HCT116 (cell line): ENCODE data around the gene ANKRD44. TPM values are rescaled to one million over a fixed set of nuclear protein-coding genes. Genes with fewer than 3 reads are reported as not detected.

ENCODE experiments used
- ATAC-seq: fragments of 200-7000 bp; cut with Tn5 transposase; 2 replicates; pipeline ENCODE4 v1.9.1; 2020; ENCODE audit warnings: mild to moderate bottlenecking, moderate library complexity
- BruUV-seq: library from RNA; stranded (reverse); fragments of 400-500 nt; replicated peaks from 2 replicates; lab custom pipeline; 2021; lab: Mats Ljungman, UMichigan
- CTCF ChIA-PET: fragments of 300-600 bp; sonication (Branson Sonifier 250); formaldehyde crosslinking; loops from one replicate; lab custom pipeline; 2021; ENCODE audit warnings: antibody characterized with exemption; lab: Charles Lee
- POLR2A ChIA-PET: fragments of 300-600, 350-600 bp; sonication (Branson Sonifier 250); formaldehyde crosslinking; loops from one replicate; lab custom pipeline; 2021; ENCODE audit warnings: antibody characterized with exemption; lab: Charles Lee
- RAD21 ChIA-PET, 2 experiments: fragments of 300-600 bp; sonication (Branson Sonifier 250); formaldehyde crosslinking; loops; one replicate each; lab custom pipeline; 2023; ENCODE audit warnings: low total read pairs in 2 of 2; ENCODE audit not compliant: uncharacterized antibody in 2 of 2, unreplicated experiment in 2 of 2, low non-redundant PET in 1 of 2; lab: Charles Lee
- DNase-seq: peaks from one replicate; pipeline ENCODE4 v3.0.0-alpha.2; 2010; ENCODE audit warnings: low read depth, low spot score
- H2AFZ ChIP-seq: fragments of 200-600 bp; shearing (Covaris generic), sonication (generic); 2 replicates; pipeline ENCODE4 v1.6.1; 2017; ENCODE audit warnings: low read depth, mixed run types, mixed read lengths, antibody characterized with exemption, low read length; ENCODE audit not compliant: poor library complexity, severe bottlenecking
- H3K27ac ChIP-seq: 2 replicates; pipeline ENCODE4 v1.5.1; 2012; ENCODE audit warnings: low read depth, low read length
- H3K27me3 ChIP-seq: fragments of 200-600 bp; sonication (generic); 2 replicates; pipeline ENCODE4 v1.6.1; 2016; ENCODE audit warnings: mixed run types, low read length, mixed read lengths; ENCODE audit not compliant: insufficient read depth
- H3K36me3 ChIP-seq, 2 experiments: fragments of 200-500 bp in 1 of 2; fragments of 200-600 bp in 1 of 2; sonication (Bioruptor generic) in 1 of 2; sonication (generic) in 1 of 2; 2 replicates each; pipeline versions ENCODE4 v1.5.1 to v1.6.1; 2014 to 2016; ENCODE audit warnings: low read length in 2 of 2, inconsistent platforms in 1 of 2, mixed read lengths in 1 of 2, mixed run types in 1 of 2; ENCODE audit not compliant: insufficient read depth in 2 of 2, control insufficient read depth in 1 of 2
- H3K4me1 ChIP-seq, 2 experiments: fragments of 200-600 bp in 1 of 2; sonication (generic) in 1 of 2; 2 replicates each; pipeline versions ENCODE4 v1.5.1 to v1.6.1; 2012 to 2017; ENCODE audit warnings: low read length in 2 of 2, inconsistent platforms in 1 of 2, mild to moderate bottlenecking in 1 of 2, mixed read lengths in 1 of 2, mixed run types in 1 of 2, moderate library complexity in 1 of 2; ENCODE audit not compliant: insufficient read depth in 2 of 2, control insufficient read depth in 1 of 2
- H3K4me2 ChIP-seq: fragments of 200-600 bp; sonication (generic); 2 replicates; pipeline ENCODE4 v1.6.1; 2017; ENCODE audit warnings: mixed run types, low read length, mixed read lengths
- H3K4me3 ChIP-seq, 2 experiments: fragments of 200-600 bp in 1 of 2; sonication (generic) in 1 of 2; replicated peaks in 1 of 2; 2 replicates each; pipeline ENCODE4 v1.5.1; 2011 to 2016; ENCODE audit warnings: low read length in 2 of 2, control low read depth in 1 of 2, low read depth in 1 of 2, mild to moderate bottlenecking in 1 of 2, mixed read lengths in 1 of 2, mixed run types in 1 of 2
- H3K79me2 ChIP-seq: fragments of 200-600 bp; sonication (generic); 2 replicates; pipeline ENCODE4 v1.6.1; 2017; ENCODE audit warnings: mild to moderate bottlenecking, mixed run types, low read length, moderate library complexity, mixed read lengths; ENCODE audit not compliant: insufficient read depth
- H3K9ac ChIP-seq: fragments of 200-600 bp; sonication (generic); 2 replicates; pipeline ENCODE4 v1.6.1; 2016; ENCODE audit warnings: low read length, mixed read lengths
- H3K9me2 ChIP-seq: fragments of 200-600 bp; sonication (generic), shearing (Covaris generic); 2 replicates; pipeline ENCODE4 v1.6.1; 2017; ENCODE audit warnings: mixed run types, mild to moderate bottlenecking, moderate library complexity; ENCODE audit not compliant: insufficient read depth
- H3K9me3 ChIP-seq, 2 experiments: fragments of 200-500 bp in 1 of 2; fragments of 200-600 bp in 1 of 2; sonication (Bioruptor generic) in 1 of 2; sonication (generic) in 1 of 2; 2 replicates each; pipeline ENCODE4 v1.6.1; 2014 to 2017; ENCODE audit warnings: low read length in 2 of 2, mixed read lengths in 2 of 2, inconsistent platforms in 1 of 2, low read depth in 1 of 2, mild to moderate bottlenecking in 1 of 2, mixed run types in 1 of 2, moderate library complexity in 1 of 2; ENCODE audit not compliant: control insufficient read depth in 1 of 2, insufficient read depth in 1 of 2
- H4K20me1 ChIP-seq: fragments of 200-600 bp; sonication (generic), shearing (Covaris generic); 2 replicates; pipeline ENCODE4 v1.6.1; 2017; ENCODE audit warnings: mixed run types, mild to moderate bottlenecking, moderate library complexity; ENCODE audit not compliant: insufficient read depth
- CBX3 ChIP-seq: IDR thresholded peaks from 2 replicates; pipeline ENCODE4 v1.6.1; 2012; ENCODE audit warnings: low read depth
- EGR1 ChIP-seq: IDR thresholded peaks from 2 replicates; pipeline ENCODE4 v1.6.1; 2012; ENCODE audit warnings: low read depth
- EZH2 ChIP-seq: fragments of 200-600 bp; sonication (generic); IDR thresholded peaks from 2 replicates; pipeline ENCODE4 v1.6.1; 2017; ENCODE audit warnings: antibody characterized with exemption, mixed run types
- FOSL1 ChIP-seq: IDR thresholded peaks from 2 replicates; pipeline ENCODE4 v1.6.1; 2012; ENCODE audit warnings: low read depth
- JUND ChIP-seq: IDR thresholded peaks from 2 replicates; pipeline ENCODE4 v1.6.1; 2012
- POLR2A ChIP-seq: IDR thresholded peaks from 2 replicates; pipeline ENCODE4 v1.7.0; 2011; ENCODE audit warnings: borderline replicate concordance; ENCODE audit not compliant: insufficient read depth, insufficient read length; ENCODE audit errors: extremely low read depth
- POLR2AphosphoS5 ChIP-seq: IDR thresholded peaks from 2 replicates; pipeline ENCODE4 v1.6.1; 2011; ENCODE audit warnings: mild to moderate bottlenecking, low read depth, low read length, moderate library complexity
- RAD21 ChIP-seq: IDR thresholded peaks from 2 replicates; pipeline ENCODE4 v1.6.1; 2012; ENCODE audit warnings: low read depth, mild to moderate bottlenecking
- REST ChIP-seq: IDR thresholded peaks from 2 replicates; pipeline ENCODE4 v1.6.1; 2012; ENCODE audit warnings: low read depth
- SIN3A ChIP-seq: IDR thresholded peaks from 2 replicates; pipeline ENCODE4 v1.6.1; 2012; ENCODE audit warnings: low read depth
- SP1 ChIP-seq: IDR thresholded peaks from 2 replicates; pipeline ENCODE4 v1.6.1; 2012; ENCODE audit warnings: low read depth
- TCF7L2 ChIP-seq: IDR thresholded peaks from 2 replicates; pipeline ENCODE4 v1.7.0; 2011; ENCODE audit warnings: borderline replicate concordance, inconsistent platforms; ENCODE audit not compliant: insufficient read depth, insufficient read length; ENCODE audit errors: extremely low read depth
- YY1 ChIP-seq: IDR thresholded peaks from 2 replicates; pipeline ENCODE4 v1.6.1; 2011; ENCODE audit warnings: low read length, low read depth, moderate library complexity, mild to moderate bottlenecking; ENCODE audit not compliant: insufficient replicate concordance; ENCODE audit errors: extremely low read depth
- ZFX ChIP-seq: fragments of 450-650 bp; IDR thresholded peaks from 2 replicates; pipeline ENCODE4 v1.6.1; 2017
- ZNF274 ChIP-seq: fragments of 200-500 bp; sonication (Bioruptor generic); IDR thresholded peaks from 2 replicates; pipeline ENCODE4 v1.6.1; 2014; ENCODE audit warnings: mild to moderate bottlenecking, low read depth, low read length, inconsistent platforms
- intact Hi-C: fragments of 100-400 bp; cut with micrococcal nuclease; formaldehyde crosslinking; loops from 2 replicates; pipeline ENCODE4 v1.10.0; 2022
- total RNA-seq: library from RNA; stranded (reverse); gene quantifications from one replicate; pipeline ENCODE4 v1.2.1, GENCODE V29; 2021; ENCODE audit not compliant: unreplicated experiment
- TF ChIP-seq, protein P1 (sequence below): IDR thresholded peaks from 2 replicates; pipeline ENCODE4 v1.6.1; 2012
- TF ChIP-seq, protein P2 (sequence below): IDR thresholded peaks from 2 replicates; pipeline ENCODE4 v1.6.1; 2012

Gene ANKRD44
- total RNA-seq, 1 experiment from 2014 or later, result 2.7 TPM

DNA sequence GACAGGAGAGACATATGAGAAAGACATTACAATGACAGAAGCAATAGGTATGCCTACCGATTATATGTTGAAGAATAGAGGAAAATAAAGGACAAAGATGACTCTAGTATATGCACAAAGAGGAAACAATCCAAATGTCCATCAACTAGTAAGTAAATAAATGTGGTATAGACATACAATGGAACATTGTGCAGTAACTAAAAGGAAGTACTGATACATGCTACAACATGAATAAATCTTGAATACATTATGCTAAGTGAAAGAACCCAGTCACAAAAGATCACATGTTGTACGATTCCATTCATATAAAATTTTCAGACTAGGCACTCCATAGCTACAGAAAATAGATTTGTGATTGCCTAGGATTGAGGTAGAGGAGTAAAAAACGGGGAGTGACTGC is 355.5 kb downstream of the ANKRD44 start:
- no TSS peak for BruUV-seq
- TF ChIP-seq SP1, result no peak
- TF ChIP-seq, protein P1, sequence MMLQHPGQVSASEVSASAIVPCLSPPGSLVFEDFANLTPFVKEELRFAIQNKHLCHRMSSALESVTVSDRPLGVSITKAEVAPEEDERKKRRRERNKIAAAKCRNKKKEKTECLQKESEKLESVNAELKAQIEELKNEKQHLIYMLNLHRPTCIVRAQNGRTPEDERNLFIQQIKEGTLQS, result no peak
- TF ChIP-seq EGR1, result no peak
- TF ChIP-seq EZH2, result no peak
- no peak for TF ChIP-seq YY1
- TF ChIP-seq SIN3A, result no peak
- no peak for TF ChIP-seq POLR2AphosphoS5
- no peak for TF ChIP-seq RAD21
- TF ChIP-seq CBX3, result no peak
- TF ChIP-seq ZFX, result no peak
- TF ChIP-seq POLR2A, result no peak
- no peak for TF ChIP-seq FOSL1
- no peak for TF ChIP-seq JUND
- TF ChIP-seq TCF7L2, result no peak
- no peak for TF ChIP-seq ZNF274
- TF ChIP-seq, protein P2, sequence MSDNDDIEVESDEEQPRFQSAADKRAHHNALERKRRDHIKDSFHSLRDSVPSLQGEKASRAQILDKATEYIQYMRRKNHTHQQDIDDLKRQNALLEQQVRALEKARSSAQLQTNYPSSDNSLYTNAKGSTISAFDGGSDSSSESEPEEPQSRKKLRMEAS, result no peak
- no peak for TF ChIP-seq REST
- Histone ChIP-seq H3K4me3 (no peak overlapping the region), H3K9me3 (no peaks in the 10 kb centered on the region), H3K4me1 (no peaks in the 10 kb centered on the region), H2AFZ (no peak overlapping the region), H3K9ac (no peak overlapping the region), H4K20me1 (no peaks in the 10 kb centered on the region), H3K79me2 (no peaks in the 10 kb centered on the region), H3K27me3 (no peaks in the 10 kb centered on the region), H3K36me3 (no peaks in the 10 kb centered on the region), H3K27ac (no peak overlapping the region), H3K9me2 (no peaks in the 10 kb centered on the region), H3K4me2 (no peak overlapping the region)
- intact Hi-C loops, result no loop called here
- POLR2A ChIA-PET, result interaction anchor here (0.6 kb wide), 1 partner anchor 28 kb away, joined by 3 read pairs; no protein-coding TSS in a partner anchor
- CTCF ChIA-PET, result no interaction called here
- RAD21 ChIA-PET, result no interaction called here
- no peak for ATAC-seq
- DNase-seq, result no peak
